ENCODE data around the gene PSAPL1. TPM values are rescaled to one million over a fixed set of nuclear protein-coding genes. Genes with fewer than 3 reads are reported as not detected.

PSAPL1 gene
- polyA plus RNA-seq, 4 donors: not detected

DNA sequence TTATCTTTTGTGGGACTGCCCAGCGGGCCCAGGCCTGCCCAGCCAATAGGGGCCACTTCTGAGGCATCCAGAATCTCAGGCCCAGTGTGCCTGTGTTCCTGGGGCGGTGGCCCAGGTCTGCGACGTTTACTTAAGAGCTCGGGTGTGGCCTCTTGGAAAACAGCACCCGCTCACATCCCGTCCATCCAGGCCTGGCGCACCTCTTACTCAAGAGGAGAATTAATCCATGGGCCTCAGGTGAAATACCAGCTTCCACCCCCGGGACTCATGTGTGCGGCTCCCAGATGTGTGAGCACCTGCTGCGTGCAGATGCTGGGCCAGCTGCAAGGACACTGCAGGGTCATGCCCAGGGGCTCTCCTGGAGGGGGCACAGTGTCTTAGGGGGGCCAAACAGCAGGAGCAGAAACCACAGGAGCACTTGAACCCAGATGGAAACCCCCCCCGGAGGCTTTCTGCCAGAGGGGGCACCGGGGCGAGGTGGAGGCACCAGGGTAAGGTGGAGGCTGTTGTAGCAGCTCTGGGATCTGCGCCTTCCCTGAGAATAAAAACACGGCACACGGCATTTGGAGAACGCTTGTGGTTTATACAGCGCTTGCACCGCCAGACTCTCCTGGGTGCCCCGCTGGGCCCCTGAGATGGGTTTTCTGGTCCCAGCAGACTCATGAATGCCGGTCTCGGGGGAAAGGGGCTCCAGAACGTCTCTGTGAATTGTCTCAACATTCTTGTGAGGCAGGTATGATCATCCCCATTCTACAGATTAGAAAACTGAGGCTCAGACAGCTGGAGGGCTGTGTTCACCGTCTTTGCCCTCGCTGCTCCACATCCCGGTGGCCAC, 2.8 kb downstream of the PSAPL1 start:
- DNase-seq (ENCODE audit: low read depth in 4 of 4, low spot score in 2 of 4): no peak

GRCh38 chr4:7430965-7431695, 3.6 kb downstream of the PSAPL1 start:
- no peak for DNase-seq (ENCODE audit: low read depth in 4 of 4, low spot score in 2 of 4)

DNA sequence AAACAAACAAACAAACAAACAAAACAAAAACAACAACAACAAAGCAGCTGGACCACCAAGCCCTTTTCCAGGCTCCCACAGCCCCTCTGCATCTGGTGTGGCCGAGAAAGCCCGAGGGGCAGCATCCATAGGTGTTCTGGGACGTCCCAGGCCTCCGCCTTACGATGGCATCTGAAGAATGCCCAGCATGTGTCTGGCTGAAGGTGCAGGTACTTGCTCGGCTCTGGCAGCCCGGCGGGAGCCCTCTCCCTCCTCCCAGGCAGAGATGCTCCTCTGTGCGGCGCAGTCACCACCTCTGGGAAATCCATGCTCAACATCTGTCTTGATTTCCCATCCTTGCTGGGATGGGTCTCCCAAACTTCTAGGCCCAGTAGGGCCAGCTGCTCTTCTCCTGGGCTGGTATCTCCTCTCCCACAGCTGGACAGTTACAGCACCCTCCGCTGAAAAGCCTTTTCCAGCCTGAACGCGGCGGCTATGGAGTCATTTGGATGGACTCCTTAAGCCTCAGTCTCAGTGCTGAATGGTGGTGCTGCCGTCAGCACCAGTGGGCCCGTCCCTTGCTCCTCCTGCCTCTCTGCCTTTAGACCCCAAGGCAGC, 4.3 kb downstream of the PSAPL1 start:
- no peak for DNase-seq (ENCODE audit: low read depth in 4 of 4, low spot score in 2 of 4)

DNA sequence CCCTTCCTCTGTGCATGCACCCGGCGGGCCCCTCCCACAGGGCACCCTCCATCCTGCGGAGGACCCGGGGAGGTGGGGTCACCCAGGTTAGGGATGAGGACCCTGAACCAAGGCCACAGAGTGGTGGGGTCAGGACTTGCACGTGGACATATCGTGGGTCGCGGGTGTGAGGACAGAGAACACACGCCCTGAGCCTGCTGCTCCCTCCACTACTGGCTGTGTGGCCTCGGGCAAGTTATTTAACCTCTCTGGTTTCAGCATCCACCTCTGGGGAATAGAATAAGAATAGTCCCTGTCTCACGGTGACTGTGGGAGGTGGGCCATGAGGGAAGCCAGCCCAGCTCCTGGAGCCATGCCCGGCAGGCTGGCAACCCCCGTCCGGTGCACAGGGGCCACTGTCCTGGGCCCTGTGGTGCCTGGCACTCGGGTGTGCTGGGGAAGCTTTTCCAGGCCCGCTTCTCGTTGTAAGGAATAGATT, 5.1 kb downstream of the PSAPL1 start:
- DNase-seq (ENCODE audit: low read depth in 4 of 4, low spot score in 2 of 4): no peak

DNA sequence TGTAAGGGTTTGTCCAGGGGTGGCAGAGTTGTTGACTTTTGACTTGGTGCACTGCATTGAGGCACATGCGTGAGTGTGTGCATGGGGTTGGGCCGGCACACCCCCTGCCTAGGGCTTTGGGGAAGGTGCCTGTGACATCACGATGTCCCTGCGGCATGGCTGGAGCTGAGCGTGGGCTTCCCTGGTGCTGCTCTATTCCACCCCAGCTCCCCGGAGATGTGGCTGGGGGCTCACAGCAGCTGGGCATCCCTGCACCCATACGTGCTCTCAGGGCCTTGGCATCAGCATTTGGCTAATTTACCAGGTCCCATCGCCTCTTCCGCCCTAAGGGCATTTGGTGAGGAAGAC, 5.7 kb downstream of the PSAPL1 start:
- no peak for DNase-seq (ENCODE audit: low read depth in 4 of 4, low spot score in 2 of 4)

DNA sequence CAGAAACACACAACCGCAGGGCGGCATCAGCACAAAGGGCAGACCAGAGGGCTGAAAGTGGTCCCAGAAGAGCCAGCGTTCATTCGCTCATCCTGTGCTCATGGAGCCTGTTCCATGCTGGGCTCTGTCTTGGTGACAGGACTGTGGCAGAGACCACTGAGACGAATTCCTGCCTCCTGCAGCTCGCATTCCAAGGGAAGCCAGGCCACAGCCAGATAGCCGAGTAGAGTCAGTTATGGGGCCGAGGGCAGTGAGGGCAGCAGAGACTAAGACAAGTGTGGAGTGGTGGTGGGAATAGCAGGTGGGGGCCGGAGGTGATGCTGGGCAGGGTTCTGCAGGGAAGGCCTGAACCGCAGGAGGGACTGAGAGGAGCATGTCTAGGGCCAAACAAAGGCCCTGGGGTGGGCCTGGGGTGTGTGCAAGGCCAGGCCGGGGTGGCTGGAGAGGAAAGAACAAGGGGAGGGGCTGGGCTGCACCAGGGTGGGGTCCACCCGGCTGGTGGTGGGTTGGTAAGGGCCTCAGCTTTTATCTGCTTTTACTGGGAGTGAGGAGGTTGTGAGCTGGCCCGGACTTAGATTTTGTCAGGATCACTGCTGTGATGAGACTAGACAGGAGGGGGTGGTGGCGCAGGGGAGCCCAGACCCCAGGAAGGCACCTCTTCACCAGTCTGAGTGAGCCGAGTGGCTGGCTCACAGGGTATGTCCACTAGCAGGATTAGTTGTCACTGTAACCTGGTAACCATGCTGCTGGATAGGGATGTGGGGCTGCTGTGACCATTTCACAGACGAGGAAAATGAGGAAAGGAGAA, 6.3 kb downstream of the PSAPL1 start:
- no peak for DNase-seq (ENCODE audit: low read depth in 4 of 4, low spot score in 2 of 4)

GRCh38 chr4:7427831-7428260, 6.9 kb downstream of the PSAPL1 start:
- DNase-seq (ENCODE audit: low read depth in 4 of 4, low spot score in 2 of 4): no peak

DNA sequence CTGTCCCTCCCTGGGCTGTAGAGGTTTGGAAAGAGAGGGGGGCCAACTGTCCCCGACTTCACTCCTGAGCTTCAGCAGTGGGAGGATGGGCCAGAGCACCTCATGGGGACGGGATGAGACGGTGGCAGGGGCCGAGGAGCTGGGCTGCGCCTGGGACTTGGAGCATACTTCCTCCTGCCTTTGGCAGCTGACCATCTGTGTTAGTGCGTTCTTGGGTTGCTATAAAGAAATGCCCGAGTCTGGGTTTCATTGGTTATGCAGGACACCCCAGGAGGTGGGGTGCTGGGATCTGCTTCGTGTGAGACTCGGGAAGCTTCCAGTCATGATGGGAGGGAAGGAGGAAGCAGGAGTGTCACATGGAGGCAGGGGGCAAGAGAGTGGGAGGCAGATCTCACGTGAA, 7.4 kb downstream of the PSAPL1 start:
- no peak for DNase-seq (ENCODE audit: low read depth in 4 of 4, low spot score in 2 of 4)

DNA sequence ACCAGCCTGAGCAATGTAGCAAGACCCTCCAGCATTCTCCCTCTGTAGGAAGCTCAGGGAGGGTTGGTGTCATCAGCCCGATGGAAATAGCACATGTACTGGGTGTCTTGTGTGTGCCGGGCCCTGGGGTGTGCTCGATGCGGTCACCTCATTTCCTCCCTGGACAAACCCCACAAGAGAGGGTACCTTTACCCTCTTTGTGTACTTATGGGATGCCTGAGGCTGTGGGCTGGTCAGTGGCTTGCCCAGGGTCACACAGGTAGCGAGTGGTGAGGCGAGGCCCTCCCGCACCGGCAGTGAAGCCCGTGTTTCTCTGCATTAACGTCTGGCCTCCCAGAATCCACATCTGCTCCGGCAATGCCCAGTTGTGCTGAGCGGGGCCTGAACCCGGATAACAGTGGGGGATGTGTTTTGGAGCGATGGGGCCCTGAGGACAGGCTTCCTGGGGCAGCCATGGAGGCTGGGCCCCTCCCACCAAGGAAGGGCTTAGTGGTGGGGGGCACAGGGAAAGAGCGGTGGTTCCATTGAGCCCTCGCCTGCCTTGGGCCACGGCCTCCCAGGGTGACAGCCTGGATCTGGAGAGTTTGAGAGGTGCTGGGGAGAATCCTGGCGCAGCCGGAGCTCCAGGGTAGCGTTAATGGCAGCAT, 8.1 kb downstream of the PSAPL1 start:
- DNase-seq (ENCODE audit: low read depth in 4 of 4, low spot score in 2 of 4): no peak

GRCh38 chr4:7425591-7426468, 8.9 kb downstream of the PSAPL1 start:
- no peak for DNase-seq (ENCODE audit: low read depth in 4 of 4, low spot score in 2 of 4)

GRCh38 chr4:7425124-7425523, 9.6 kb downstream of the PSAPL1 start:
- no peak for DNase-seq (ENCODE audit: low read depth in 4 of 4, low spot score in 2 of 4)

DNA sequence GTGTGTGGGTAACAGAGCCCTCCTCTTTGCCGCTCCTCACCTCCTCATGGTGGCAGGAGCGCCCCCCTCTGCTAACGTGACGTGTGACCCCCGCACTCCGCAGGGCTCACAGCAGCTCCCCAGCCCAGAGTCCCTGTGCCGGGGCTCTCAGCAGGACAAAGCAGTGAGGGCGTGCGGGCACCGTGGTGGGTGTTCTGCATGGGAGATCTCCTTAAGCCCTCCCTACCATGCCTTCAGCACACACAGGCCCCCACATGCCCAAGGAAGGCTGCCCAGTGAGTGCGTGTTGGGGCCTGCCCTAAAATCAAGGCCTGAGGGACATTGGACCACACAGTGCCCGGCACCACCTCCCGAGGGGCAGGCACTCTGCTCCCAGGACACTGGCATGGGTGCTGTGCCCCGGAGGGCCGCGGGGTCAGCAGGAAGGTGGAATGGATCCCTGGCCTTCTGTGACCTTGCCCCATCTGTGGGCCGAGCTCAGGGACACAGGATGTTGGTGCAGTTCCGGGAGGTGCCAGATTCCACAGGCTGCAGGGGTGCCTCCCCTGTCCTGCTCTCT, 10.1 kb downstream of the PSAPL1 start:
- no peak for DNase-seq (ENCODE audit: low read depth in 4 of 4, low spot score in 2 of 4)

GRCh38 chr4:7423801-7424552, 10.8 kb downstream of the PSAPL1 start:
- DNase-seq (ENCODE audit: low read depth in 4 of 4, low spot score in 2 of 4): no peak

GRCh38 chr4:7423391-7423790, 11.3 kb downstream of the PSAPL1 start:
- DNase-seq (ENCODE audit: low read depth in 4 of 4, low spot score in 2 of 4): no peak

- DNase-seq (ENCODE audit: low read depth in 4 of 4, low spot score in 2 of 4): no peak
Measured at GRCh38 chr4:7422898-7423180, 11.9 kb downstream of the PSAPL1 start.

DNA sequence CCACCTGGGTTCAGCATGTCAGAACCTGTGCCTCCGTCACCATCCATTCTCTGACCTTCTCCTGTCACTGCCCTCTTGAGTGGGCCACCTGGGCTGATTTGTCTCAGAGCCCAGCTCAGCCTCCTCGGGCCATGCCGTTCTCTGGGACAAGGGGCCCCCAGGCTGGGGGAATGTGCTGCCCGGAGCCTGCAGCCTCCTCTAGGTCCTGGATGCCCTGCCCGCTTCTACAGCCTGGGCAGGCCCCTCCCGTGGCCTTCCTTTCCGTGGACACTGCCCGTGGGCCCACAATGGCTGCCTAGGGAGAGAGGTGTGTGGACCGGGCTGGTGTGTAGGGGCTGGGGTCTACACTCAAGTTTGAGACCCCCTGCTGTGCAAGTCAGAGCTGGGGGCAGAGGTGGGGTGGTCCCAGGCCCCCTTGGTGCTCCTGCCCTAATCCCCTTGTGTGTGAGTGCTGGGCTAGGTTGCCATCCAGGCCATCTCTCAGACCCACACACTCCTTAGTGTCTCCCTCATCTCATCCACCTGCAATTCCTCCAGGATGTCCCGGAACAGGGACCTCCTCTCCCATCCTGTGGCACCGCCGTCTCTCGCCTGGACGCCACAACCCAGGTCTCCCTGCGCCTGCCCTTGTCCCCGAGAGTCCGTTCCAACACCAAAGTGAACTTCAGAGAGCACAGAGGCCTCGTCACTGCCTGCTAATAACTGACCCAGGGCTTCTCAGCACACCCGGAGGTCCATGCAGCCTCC, 12.4 kb downstream of the PSAPL1 start:
- no peak for DNase-seq (ENCODE audit: low read depth in 4 of 4, low spot score in 2 of 4)

DNA sequence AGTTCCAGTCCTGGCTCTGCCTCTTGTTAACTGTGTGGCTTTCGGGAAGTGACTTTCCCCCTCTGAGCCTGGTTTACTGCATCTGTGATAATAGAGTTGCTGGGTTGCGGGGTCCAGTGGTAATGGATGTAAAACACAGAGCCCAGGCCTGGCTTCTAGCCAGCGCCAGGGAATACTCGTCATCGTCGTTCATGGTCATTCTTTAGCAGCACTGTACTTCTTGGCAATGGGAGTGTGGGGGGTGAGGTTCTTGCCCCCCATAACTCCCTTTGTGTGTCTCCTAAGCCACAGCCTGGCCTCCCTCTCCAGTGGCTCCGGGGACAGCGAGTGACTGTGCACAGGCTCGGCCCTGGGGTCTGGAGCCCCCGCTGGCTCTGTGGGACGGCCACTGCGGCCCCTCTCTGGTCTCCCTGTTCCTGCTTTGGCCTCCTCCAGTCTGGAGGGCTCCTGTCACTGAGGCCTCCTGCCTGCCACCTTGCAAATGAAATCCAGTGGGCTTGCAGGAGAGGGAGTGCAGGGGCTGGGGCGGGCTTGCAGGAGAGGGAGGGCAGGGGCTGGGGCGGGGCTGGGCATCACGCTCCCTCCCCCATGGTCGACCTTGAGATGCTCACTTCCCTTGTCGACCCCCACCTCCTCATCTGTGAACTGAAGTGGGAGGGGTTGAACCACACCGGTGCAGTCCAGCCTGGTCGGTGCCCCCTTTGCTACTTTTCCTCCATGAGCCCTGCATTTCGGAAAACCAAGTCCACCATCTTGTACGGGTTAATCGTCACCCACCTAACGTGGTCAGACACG, 13.2 kb downstream of the PSAPL1 start:
- DNase-seq (ENCODE audit: low read depth in 4 of 4, low spot score in 2 of 4): no peak

All from left renal cortex interstitium (tissue), 4 donors.